ENCODE results near the gene ATRN. TPM values are rescaled to one million over a fixed set of nuclear protein-coding genes. Genes with fewer than 3 reads are reported as not detected.

The ATRN gene
- total RNA-seq, 1 experiment from 2014 or later, result 19.9 TPM

DNA sequence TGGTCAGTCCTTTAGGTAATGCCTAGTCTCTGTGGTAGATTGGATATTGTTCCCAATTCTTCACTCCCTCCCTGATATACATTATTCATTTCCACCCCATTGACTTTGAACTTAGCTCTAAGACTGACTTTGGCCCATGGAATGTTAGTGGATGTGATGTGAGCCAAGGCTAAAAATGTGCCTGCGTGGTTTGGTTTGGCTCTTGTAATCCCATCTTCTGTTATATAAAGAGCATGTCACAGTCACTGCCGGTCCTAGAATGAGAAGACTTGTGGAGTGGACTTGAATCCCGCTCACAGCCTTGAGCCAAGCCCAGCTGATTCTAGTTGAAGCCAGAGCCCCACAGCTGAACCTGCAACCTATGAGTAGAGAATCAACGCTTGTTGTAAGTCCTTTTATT is 39.7 kb upstream of the ATRN start:
- no peak overlapping the region for H3K27ac Mint-ChIP-seq
- no peak for DNase-seq (ENCODE audit: low spot score)

DNA sequence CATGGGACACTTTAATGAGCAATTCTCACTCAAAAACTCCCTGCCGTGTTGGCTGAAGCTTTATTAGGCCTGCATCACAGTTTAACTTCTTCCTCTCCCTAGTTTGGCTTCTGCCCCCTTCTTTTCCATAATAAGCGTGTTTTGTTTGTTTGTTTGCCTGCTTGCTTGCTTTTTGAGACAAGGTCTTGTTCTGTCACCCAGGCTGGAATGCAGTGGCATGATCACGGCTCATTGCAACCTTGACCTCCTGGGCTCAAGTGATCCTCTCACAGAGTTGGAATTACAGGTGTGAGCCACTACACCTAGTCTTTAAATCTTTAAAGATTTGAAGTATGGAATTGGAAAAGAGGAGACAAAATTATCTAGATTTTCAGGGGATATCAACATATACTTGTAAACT is 38.0 kb upstream of the ATRN start:
- CTCF ChIA-PET, result no interaction called here

More for the DNA sequence above, 39.7 kb upstream of the ATRN start:
- Mint-ChIP-seq H3K27me3 (ENCODE audit: low read depth) (no peaks in the 10 kb centered on the region), H3K4me1 (peaks cover 3% of the 10 kb centered on the region), H3K36me3 (no peaks in the 10 kb centered on the region), H3K9me3 (no peaks in the 10 kb centered on the region), H3K4me3 (no peak overlapping the region)
- ChIA-PET POLR2A (no interaction called here), CTCF (no interaction called here)
- no peak for TF ChIP-seq CREB1 (CRISPR knock-in tag; IDR thresholded peaks at IDR 0.05)
- no peak for TF ChIP-seq ZNF317 (CRISPR knock-in tag; IDR thresholded peaks at IDR 0.05; ENCODE audit: borderline replicate concordance, low read depth)
- ATAC-seq, result no peak

More for the DNA sequence above, 38.0 kb upstream of the ATRN start:
- H3K27ac Mint-ChIP-seq, result no peak overlapping the region
- H3K9me3 Mint-ChIP-seq, result no peaks in the 10 kb centered on the region
- POLR2A ChIA-PET, result no interaction called here
- TF ChIP-seq ZNF121 (CRISPR knock-in tag; IDR thresholded peaks at IDR 0.05) (no peak), SMAD4 (CRISPR knock-in tag; IDR thresholded peaks at IDR 0.05) (no peak), FOXK1 (CRISPR knock-in tag; IDR thresholded peaks at IDR 0.05) (no peak), GTF2I (CRISPR knock-in tag; conservative IDR thresholded peaks at IDR 0.05) (no peak), ZNF138 (CRISPR knock-in tag; conservative IDR thresholded peaks at IDR 0.05) (no peak), JUN (CRISPR knock-in tag; IDR thresholded peaks at IDR 0.05) (no peak), CREB1 (CRISPR knock-in tag; IDR thresholded peaks at IDR 0.05) (no peak), TEAD1 (CRISPR knock-in tag; IDR thresholded peaks at IDR 0.05) (no peak), ETV6 (CRISPR knock-in tag; IDR thresholded peaks at IDR 0.05) (no peak)
- TF ChIP-seq, protein P1, sequence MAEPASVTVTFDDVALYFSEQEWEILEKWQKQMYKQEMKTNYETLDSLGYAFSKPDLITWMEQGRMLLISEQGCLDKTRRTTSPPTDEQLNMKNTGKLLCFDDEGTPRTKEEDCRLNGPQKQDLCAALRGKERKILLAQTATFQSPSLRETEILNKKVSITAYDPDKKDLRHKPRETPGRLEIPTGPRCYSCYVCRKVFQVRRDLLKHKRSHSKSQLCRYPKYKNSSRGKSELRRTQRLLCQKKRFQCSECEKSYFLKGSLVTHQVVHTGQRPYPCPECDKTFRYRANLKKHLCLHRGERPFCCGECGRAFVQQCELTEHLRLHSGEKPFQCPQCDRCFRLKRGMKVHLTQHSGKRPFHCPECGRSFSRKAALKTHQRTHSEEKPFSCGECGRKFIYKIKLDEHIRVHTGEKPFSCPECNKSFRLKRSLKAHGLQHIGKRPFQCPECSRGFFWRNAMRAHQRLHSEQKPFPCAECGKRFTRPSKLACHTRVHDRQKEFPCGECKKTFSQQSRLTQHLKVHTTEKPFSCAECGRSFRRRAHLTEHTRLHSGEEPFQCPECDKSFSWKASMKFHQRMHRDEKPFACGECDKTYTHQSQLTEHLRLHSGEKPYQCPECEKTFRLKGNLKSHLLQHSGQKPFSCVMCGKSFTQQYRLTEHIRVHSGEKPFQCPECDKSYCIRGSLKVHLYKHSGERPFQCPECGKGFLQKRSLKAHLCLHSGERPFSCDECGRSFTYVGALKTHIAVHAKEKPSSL (CRISPR knock-in tag; conservative IDR thresholded peaks at IDR 0.05), result no peak
- TF ChIP-seq, protein P2, sequence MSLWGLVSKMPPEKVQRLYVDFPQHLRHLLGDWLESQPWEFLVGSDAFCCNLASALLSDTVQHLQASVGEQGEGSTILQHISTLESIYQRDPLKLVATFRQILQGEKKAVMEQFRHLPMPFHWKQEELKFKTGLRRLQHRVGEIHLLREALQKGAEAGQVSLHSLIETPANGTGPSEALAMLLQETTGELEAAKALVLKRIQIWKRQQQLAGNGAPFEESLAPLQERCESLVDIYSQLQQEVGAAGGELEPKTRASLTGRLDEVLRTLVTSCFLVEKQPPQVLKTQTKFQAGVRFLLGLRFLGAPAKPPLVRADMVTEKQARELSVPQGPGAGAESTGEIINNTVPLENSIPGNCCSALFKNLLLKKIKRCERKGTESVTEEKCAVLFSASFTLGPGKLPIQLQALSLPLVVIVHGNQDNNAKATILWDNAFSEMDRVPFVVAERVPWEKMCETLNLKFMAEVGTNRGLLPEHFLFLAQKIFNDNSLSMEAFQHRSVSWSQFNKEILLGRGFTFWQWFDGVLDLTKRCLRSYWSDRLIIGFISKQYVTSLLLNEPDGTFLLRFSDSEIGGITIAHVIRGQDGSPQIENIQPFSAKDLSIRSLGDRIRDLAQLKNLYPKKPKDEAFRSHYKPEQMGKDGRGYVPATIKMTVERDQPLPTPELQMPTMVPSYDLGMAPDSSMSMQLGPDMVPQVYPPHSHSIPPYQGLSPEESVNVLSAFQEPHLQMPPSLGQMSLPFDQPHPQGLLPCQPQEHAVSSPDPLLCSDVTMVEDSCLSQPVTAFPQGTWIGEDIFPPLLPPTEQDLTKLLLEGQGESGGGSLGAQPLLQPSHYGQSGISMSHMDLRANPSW (CRISPR knock-in tag; conservative IDR thresholded peaks at IDR 0.05; ENCODE audit: low read depth), result no peak
- TF ChIP-seq, protein P3, sequence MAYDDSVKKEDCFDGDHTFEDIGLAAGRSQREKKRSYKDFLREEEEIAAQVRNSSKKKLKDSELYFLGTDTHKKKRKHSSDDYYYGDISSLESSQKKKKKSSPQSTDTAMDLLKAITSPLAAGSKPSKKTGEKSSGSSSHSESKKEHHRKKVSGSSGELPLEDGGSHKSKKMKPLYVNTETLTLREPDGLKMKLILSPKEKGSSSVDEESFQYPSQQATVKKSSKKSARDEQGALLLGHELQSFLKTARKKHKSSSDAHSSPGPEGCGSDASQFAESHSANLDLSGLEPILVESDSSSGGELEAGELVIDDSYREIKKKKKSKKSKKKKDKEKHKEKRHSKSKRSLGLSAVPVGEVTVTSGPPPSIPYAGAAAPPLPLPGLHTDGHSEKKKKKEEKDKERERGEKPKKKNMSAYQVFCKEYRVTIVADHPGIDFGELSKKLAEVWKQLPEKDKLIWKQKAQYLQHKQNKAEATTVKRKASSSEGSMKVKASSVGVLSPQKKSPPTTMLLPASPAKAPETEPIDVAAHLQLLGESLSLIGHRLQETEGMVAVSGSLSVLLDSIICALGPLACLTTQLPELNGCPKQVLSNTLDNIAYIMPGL (CRISPR knock-in tag; IDR thresholded peaks at IDR 0.05), result no peak
- TF ChIP-seq, protein P4, sequence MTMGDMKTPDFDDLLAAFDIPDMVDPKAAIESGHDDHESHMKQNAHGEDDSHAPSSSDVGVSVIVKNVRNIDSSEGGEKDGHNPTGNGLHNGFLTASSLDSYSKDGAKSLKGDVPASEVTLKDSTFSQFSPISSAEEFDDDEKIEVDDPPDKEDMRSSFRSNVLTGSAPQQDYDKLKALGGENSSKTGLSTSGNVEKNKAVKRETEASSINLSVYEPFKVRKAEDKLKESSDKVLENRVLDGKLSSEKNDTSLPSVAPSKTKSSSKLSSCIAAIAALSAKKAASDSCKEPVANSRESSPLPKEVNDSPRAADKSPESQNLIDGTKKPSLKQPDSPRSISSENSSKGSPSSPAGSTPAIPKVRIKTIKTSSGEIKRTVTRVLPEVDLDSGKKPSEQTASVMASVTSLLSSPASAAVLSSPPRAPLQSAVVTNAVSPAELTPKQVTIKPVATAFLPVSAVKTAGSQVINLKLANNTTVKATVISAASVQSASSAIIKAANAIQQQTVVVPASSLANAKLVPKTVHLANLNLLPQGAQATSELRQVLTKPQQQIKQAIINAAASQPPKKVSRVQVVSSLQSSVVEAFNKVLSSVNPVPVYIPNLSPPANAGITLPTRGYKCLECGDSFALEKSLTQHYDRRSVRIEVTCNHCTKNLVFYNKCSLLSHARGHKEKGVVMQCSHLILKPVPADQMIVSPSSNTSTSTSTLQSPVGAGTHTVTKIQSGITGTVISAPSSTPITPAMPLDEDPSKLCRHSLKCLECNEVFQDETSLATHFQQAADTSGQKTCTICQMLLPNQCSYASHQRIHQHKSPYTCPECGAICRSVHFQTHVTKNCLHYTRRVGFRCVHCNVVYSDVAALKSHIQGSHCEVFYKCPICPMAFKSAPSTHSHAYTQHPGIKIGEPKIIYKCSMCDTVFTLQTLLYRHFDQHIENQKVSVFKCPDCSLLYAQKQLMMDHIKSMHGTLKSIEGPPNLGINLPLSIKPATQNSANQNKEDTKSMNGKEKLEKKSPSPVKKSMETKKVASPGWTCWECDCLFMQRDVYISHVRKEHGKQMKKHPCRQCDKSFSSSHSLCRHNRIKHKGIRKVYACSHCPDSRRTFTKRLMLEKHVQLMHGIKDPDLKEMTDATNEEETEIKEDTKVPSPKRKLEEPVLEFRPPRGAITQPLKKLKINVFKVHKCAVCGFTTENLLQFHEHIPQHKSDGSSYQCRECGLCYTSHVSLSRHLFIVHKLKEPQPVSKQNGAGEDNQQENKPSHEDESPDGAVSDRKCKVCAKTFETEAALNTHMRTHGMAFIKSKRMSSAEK (CRISPR knock-in tag; IDR thresholded peaks at IDR 0.05; ENCODE audit: borderline replicate concordance), result no peak
- TF ChIP-seq, protein P5, sequence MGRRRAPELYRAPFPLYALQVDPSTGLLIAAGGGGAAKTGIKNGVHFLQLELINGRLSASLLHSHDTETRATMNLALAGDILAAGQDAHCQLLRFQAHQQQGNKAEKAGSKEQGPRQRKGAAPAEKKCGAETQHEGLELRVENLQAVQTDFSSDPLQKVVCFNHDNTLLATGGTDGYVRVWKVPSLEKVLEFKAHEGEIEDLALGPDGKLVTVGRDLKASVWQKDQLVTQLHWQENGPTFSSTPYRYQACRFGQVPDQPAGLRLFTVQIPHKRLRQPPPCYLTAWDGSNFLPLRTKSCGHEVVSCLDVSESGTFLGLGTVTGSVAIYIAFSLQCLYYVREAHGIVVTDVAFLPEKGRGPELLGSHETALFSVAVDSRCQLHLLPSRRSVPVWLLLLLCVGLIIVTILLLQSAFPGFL (CRISPR knock-in tag; IDR thresholded peaks at IDR 0.05; ENCODE audit: borderline replicate concordance), result no peak
- TF ChIP-seq, protein P6, sequence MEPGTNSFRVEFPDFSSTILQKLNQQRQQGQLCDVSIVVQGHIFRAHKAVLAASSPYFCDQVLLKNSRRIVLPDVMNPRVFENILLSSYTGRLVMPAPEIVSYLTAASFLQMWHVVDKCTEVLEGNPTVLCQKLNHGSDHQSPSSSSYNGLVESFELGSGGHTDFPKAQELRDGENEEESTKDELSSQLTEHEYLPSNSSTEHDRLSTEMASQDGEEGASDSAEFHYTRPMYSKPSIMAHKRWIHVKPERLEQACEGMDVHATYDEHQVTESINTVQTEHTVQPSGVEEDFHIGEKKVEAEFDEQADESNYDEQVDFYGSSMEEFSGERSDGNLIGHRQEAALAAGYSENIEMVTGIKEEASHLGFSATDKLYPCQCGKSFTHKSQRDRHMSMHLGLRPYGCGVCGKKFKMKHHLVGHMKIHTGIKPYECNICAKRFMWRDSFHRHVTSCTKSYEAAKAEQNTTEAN (CRISPR knock-in tag; IDR thresholded peaks at IDR 0.05), result no peak
- TF ChIP-seq, protein P7, sequence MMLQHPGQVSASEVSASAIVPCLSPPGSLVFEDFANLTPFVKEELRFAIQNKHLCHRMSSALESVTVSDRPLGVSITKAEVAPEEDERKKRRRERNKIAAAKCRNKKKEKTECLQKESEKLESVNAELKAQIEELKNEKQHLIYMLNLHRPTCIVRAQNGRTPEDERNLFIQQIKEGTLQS (CRISPR knock-in tag; conservative IDR thresholded peaks at IDR 0.05), result no peak
- H3K36me3 Mint-ChIP-seq, result no peaks in the 10 kb centered on the region
- ATAC-seq, result no peak
- no peak overlapping the region for H3K4me3 Mint-ChIP-seq
- no peaks in the 10 kb centered on the region for H3K27me3 Mint-ChIP-seq (ENCODE audit: low read depth)
- DNase-seq (ENCODE audit: low spot score), result no peak
- peaks cover 3% of the 10 kb centered on the region for H3K4me1 Mint-ChIP-seq
